HG02970 (cell line): Measurements from ENCODE around the gene APOB.

ENCODE experiments used
- ATAC-seq: cut with Tn5 transposase; IDR thresholded peaks from one replicate; pipeline ENCODE4 v1.9.1; 2021; ENCODE audit warnings: mild to moderate bottlenecking, moderate library complexity, moderate number of reproducible peaks; ENCODE audit not compliant: unreplicated experiment, low FRiP score

APOB gene

DNA sequence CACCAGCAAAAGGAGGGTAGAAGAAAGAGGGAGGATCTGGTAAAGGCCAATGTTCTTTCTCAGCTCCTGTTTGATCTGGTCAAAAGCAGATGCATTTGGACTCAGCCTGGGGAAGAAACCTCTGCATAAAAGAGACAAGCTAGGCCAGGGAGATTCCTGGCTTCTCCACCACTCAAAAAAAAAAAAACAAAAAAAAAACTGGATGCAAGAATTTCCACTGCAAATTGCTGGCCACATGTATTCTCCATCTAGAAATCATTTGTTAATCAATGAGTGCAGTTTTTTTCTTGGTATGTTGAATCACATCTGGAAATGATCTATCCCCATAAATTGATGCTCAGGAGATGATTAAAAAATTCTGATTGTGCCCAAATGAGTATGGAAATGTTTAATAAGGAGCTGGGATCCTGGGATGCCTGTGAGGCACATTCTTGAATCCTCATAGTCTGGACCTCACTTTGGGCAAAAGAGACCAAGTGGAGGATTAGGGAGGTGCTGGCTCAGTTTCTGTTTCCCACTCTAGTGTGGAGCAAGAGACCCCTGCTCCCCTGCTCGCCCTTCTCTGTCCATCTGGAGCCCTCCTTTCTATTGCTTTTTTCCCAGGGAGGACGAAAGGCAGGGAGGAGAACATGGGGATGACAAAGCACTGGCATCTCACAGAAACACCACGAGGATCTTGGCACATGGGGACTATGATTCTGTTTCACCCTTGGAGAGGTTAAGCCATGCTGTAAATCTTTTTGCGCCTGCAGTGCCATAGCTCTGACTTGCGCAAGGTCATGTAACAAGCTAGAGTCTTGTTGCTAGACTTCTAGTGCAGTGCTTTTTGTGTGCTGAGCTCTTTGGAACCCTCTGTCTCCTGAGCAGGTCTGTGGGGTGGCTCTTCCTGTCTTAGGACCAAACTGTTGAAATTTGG lies 57.6 kb downstream of the APOB start:
- no peak for ATAC-seq

- no peak for ATAC-seq
Observed at GRCh38 chr2:20985062-20985461, 58.8 kb downstream of the APOB start.

DNA sequence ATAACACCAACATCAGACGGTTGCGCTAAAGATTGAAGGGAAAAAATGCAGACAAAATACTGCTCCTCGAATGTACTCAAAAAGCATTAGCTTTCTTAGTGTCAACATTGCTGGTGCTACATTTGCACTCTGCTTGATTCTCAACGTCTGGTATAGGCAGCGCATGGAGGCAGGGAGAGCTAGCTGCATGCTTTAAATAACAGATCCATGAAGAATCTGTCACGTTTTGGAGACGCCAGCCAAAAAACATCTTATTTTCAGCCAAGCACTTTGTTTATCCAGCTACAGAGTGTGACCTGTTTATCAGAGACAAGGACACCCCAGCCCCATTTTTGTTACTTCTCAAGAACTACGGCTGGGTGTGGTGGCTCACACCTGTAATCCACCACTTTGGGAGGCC lies 59.5 kb downstream of the APOB start:
- ATAC-seq, result no peak

GRCh38 chr2:20983844-20984243 lies 60.0 kb downstream of the APOB start:
- no peak for ATAC-seq

DNA sequence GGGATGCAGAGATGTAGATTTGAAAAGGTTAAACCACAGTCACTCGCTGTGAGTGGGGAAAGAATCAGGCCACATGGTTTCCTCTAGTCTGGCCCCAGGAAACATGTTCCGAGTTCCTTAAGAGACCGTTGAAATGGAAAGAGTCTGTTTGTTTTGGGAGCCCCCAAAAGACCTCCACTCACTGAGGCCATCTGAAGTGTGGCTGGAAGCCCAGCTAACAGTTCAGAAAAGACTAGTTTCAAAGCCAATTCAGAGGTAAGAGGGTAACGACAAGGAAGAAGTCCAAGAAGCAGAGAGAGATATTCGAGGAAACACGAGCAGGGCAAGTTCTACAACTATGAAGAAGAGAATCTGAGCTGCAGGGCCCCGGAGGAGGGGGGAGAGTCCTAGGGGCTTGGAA lies 61.0 kb downstream of the APOB start:
- ATAC-seq, result no peak

DNA sequence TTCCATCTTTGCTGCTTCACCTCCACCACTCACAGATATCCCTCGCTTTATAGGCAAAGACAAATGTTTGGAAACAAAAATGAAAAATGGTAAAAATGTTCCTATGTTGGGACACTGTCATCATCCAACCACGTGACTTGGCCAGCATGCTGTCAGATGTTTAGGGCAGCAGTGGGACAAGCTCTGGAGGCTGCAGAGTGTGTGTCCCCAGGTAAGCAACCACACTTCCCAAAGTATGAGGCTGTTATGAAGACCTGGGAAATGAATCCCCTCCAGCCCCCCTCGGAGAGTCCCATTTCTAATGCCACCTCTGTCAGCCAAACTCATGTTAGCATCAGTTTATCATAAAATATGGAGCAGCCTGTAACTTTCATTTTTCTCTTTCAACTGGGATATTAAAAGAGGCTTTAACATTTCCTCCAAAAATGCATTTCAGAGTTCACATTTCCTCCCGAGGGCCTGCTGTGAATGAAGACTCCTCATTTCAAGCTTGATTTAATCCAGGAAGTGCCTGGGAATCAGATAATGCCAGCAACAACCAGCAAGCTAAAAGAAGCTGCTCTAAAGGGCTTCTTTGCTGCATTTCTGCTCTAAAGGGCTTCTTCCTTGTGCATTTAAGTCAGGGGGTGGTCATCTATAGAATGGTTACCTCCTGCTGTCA lies 66.2 kb downstream of the APOB start:
- no peak for ATAC-seq

DNA sequence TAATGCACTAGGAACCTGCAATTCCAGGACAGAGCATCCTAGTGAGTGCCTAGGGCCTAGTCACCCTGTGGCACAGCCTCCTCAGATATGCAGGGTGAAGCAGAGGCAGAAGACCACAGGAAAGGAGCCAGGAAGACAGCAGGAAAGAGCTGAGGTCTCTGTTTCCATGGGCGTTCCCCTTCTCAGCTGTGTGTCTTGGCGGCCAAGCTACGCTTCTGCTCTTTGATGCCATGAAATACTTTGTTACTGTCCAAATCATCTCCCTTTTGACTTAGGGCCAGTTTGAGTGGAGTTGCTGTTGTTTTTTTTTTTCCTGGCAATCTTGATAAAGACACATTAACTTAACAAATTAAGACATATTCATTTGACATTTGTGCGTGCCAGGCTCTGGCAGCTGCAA lies 67.3 kb downstream of the APOB start:
- no peak for ATAC-seq

GRCh38 chr2:20972792-20973565 lies 70.9 kb downstream of the APOB start:
- ATAC-seq, result no peak

DNA sequence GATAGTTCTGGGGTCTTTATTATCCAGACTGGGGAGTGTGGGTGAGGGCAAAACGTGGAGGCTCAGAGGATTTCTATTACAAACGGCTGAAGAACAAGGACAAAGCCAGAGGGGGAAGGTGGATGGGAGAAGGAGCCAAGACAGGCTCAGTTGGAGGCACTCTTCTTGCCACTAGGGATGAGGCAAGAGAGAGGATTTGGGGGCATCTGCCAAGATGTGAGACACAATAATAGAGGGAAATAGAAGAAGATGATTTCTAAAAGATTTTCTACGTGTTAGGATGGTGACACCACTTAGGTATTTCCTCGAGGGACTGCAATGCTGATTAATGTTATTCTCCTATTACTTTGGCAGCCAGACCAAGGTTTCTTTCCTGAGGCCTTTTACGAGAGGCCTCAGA lies 71.8 kb downstream of the APOB start:
- no peak for ATAC-seq

GRCh38 chr2:20970068-20970467 lies 73.8 kb downstream of the APOB start:
- no peak for ATAC-seq

DNA sequence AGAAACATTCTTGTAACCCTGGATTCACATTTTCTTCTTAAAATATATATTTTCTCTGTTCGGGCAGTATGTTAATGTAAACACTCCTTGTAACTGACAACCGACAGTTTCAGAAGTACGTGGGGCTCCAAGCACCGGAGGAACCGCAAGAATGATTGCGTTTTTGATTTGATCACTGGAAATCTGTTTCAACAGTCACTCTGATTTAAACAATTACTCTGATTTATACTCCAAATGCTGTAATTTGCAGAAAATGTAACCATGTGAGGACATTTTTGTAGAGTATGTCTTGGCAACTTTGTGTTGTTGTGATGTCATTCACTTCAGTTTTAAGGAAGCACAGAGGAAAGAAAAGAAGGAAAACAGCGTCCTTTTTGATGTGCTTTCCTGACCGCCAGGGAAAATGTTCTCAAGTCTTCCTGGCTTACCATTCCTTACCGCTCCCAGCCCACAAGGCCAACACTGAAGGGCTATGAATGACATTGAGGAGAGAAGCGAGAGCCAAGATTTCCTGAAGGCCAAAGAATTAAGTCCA lies 77.7 kb downstream of the APOB start:
- ATAC-seq, result no peak

DNA sequence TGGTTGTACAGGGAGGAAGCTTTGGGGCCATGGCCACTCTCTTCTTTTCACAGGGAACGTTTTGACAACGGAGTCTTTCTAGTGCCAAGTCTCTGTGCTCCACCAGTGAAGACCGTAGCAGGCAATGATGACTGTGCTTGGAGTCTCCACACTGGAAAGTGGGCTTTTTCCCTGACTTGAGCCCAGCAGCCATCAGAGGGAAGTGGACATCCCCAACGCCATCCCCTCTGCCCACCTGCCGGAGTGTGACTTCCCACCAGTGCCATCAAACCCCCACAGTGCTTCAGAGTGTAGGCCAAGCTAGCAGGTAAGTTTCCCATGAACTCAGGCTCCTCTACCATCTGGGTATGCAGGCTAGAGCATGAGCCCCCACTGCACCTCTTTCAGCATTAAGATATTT lies 78.7 kb downstream of the APOB start:
- no peak for ATAC-seq

DNA sequence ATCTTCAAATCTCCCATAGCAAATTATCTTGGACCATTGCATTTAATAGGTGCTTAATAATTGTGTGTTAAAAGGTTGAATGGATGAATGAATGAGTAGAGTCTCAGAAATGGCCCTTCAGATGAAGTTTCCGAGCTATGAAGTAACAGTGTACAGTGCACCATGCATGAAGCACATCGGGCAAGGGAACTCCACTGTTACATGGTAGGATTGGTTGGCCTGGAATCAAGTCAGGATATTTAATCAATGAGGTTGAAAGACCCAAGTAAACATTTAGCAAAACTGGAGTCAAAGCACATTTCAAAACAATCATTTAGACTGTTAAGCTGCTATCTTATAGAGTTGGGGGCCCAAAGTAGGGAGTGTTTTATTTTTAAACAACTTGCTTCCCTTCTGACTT lies 80.0 kb downstream of the APOB start:
- no peak for ATAC-seq

- ATAC-seq, result peak; percentile 58
Observed at GRCh38 chr2:20962939-20963557, 80.8 kb downstream of the APOB start.

DNA sequence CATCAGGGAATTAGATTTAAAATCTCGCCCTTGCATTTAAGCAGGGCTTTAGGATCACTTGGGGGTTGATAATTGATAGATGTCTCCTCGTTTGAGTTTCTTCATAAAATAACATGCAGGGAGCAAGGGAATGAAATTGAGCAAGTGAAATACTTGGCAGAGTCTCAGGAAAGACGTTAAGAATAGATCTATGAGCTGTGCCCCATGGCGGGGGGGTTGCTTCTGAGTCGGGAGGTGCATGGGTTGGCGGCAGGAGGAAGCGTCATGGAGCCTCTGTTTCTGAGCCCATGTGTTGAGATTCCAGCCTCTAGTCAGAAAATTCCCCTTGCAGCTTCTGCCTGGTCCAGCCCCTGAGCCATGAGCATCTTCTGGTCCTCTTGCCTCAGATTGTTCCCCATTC lies 82.0 kb downstream of the APOB start:
- ATAC-seq, result no peak

DNA sequence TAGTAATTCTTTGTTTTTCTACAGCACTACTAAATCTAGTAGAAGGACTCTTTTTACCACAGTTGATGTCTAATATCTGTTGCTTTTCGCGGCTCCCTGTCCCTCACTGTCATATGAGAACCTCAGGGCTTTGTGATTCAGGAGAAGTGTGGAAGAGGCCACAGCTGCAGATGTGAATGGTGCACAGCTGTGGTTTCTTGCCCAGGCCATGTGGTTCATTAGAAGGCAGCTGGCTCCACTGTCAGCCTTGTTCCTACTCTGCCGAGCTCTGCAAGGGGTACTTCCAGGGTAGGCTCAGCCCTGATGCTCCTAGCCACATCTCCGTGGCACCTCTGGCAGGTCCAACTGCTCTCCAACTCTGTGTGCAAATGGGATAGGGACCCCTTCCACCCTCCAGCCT lies 83.9 kb downstream of the APOB start:
- ATAC-seq, result no peak

DNA sequence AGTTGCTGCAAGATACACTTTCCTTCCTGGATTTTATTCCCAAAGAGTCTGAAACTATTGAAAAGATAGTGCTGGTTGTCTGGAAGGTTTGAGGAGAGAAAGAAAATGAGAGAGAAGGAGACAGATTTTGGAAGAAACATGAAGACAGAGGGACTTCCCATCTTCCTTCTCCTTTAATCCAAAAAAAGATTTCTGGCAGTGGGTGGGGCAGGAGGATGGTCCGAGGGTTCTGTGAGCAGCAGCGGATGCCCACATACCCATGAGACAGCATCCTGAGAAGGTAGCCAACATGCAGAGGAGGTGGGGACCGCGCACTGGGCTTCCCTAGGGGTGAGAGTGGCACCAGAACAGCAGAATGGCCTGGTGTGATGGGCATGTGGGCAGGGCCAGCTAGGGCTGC lies 84.6 kb downstream of the APOB start:
- no peak for ATAC-seq

DNA sequence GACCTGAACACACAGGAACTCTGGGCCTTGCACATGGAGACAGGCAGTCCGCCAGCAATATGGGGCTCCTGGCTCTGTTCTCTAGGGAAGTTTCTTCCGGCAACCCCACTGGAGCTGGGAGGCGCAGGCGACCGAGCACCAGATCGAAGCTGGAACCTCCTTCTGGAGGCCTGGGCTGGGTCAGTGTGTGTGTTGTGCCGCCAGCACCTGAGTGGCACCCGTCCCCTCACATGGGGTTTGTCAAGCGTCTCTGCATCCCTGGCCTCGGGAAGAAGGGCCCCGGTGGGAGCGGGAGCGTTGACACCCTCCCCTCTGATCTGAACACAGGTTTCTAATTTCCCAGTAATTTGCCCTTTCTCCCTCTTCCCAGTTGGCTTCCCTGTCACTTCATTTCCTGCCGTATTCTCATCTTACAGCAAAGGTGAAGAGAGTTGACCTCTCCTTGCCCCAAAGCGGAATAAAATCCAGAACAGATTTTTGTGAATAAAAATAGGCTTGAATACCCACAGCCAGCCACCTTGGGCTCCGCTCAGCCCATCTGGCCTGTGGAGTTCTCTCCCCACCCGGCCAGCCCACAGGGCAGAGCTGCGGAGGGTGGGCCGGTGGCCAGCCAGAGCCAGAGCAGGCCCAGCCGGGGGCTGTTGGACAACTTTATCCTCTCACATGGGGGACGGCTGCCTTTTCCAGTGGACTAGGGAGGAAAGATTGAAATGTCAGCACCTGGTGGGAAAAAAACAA lies 85.9 kb downstream of the APOB start:
- no peak for ATAC-seq

DNA sequence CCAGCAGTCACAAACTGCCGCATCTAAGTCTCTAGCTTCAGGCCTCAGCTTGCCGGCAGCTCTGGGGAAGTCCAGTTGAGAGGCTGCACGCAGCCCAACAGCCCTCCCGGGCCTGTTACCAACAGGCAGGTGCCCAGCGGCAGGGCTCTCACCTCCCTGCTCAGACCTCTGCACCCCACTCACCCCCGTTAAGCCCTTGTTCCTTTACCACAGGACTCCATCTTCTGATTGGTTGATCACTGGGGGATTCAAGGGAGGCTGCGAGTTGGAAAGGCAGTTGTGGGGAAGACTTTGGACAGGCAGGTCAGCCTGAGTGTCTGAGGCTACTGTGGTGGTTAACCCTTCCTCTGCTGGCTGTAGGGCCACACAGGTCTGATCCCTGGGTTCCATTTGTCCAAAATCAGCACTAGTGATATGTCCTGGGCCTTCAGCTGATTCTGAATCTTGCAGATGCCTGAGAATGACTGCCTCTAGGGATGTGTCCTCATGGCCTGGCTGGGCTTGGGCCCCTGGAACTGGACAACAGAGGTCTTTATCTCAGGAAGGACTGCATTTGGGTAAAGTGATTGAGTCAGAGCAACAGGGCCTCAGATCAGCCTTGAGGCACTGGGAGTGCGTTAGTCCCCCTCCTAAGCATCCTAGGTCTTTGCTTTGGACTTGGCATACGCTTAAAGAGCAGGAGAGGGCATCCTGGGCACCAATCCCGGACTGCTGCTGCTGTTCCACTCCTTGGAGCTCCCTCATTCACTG lies 88.4 kb downstream of the APOB start:
- ATAC-seq, result no peak
